Chondrocyte (in vitro differentiated cells): Measurements from ENCODE around the gene ZNF705A. TPM values are rescaled to one million over a fixed set of nuclear protein-coding genes. Genes with fewer than 3 reads are reported as not detected.
"Not testable (repeated sequence)": the region's sequence is repeated elsewhere in the genome, so short reads cannot be mapped to it uniquely, and the experiment has no call there.

Experiments used
- DNase-seq: peaks from one replicate; pipeline ENCODE4 v3.0.0; 2021; ENCODE audit warnings: mixed read lengths, low spot score
- H3K27ac Mint-ChIP-seq: one replicate; pipeline ENCODE4 v1.8.0; 2021; ENCODE audit warnings: mild to moderate bottlenecking, moderate library complexity, mixed read lengths; ENCODE audit not compliant: unreplicated experiment
- H3K27me3 Mint-ChIP-seq: 2 replicates; pipeline ENCODE4 v1.8.0; 2021; ENCODE audit warnings: low read depth, mixed read lengths
- H3K36me3 Mint-ChIP-seq: 2 replicates; pipeline ENCODE4 v1.8.0; 2021; ENCODE audit warnings: low read depth, mixed read lengths
- H3K4me1 Mint-ChIP-seq: 2 replicates; pipeline ENCODE4 v1.8.0; 2021; ENCODE audit warnings: low read depth, mild to moderate bottlenecking, mixed read lengths
- H3K4me3 Mint-ChIP-seq: one replicate; pipeline ENCODE4 v1.8.0; 2021; ENCODE audit warnings: mild to moderate bottlenecking, moderate library complexity, mixed read lengths; ENCODE audit not compliant: unreplicated experiment
- H3K9me3 Mint-ChIP-seq: 2 replicates; pipeline ENCODE4 v1.8.0; 2021; ENCODE audit warnings: low read depth, mixed read lengths
- long read RNA-seq: library from polyadenylated mRNA; stranded (forward); transcript quantifications from one replicate; pipeline ENCODE4 v2.0.0, GENCODE V29; 2021
- total RNA-seq: library from RNA; stranded (reverse); gene quantifications from 3 replicates; pipeline ENCODE4 v1.2.1, GENCODE V29; 2021
- TF ChIP-seq, protein P1 (sequence below): fragments of 200-600 bp; sonication (generic); IDR thresholded peaks from 2 replicates; pipeline ENCODE4 v1.5.0; 2021; ENCODE audit warnings: antibody characterized with exemption, mild to moderate bottlenecking, moderate library complexity

The ZNF705A gene
- total RNA-seq = not detected in 3 replicates
- long read RNA-seq, partial matches to known transcripts = 0 of 1 reads
- long read RNA-seq, other reads (novel, unspliced or antisense) = 1 of 1 reads

DNA sequence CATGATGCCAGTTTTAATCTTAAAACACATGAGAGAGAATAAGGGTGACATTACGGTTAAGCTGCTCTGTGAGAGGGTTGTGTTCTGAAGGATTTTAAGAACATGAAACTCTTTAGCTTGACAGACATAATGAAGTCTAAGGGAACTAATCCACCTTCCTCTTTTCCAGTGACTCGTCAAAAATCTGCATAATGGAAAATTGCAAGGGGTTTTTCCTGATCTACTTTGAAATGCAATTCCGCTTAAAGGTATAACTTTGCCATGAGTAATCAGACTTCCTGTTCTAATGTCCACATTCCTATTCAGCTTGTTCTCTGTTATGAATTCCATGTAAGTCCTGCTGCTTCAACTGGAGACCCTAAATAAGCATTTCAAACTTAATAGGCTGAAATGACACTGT is at the start of gene ZNF705A:
ZNF705A (plus strand) TSS at position 171 of the 400 bp plus-strand sequence. CDS start 15,611 bp downstream, outside the sequence.
- peak within 1 kb of the TSS; percentile 88 for H3K27ac Mint-ChIP-seq
- no peaks in the 10 kb centered on the region for H3K36me3 Mint-ChIP-seq
- H3K4me3 Mint-ChIP-seq = no peak within 1 kb of the TSS
- no peak for DNase-seq
- no peaks in the 10 kb centered on the region for H3K27me3 Mint-ChIP-seq
- TF ChIP-seq, protein P1, sequence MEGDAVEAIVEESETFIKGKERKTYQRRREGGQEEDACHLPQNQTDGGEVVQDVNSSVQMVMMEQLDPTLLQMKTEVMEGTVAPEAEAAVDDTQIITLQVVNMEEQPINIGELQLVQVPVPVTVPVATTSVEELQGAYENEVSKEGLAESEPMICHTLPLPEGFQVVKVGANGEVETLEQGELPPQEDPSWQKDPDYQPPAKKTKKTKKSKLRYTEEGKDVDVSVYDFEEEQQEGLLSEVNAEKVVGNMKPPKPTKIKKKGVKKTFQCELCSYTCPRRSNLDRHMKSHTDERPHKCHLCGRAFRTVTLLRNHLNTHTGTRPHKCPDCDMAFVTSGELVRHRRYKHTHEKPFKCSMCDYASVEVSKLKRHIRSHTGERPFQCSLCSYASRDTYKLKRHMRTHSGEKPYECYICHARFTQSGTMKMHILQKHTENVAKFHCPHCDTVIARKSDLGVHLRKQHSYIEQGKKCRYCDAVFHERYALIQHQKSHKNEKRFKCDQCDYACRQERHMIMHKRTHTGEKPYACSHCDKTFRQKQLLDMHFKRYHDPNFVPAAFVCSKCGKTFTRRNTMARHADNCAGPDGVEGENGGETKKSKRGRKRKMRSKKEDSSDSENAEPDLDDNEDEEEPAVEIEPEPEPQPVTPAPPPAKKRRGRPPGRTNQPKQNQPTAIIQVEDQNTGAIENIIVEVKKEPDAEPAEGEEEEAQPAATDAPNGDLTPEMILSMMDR = no peak
- H3K4me1 Mint-ChIP-seq = peaks cover 34% of the 10 kb centered on the region
- H3K9me3 Mint-ChIP-seq = peaks cover 3% of the 10 kb centered on the region

DNA sequence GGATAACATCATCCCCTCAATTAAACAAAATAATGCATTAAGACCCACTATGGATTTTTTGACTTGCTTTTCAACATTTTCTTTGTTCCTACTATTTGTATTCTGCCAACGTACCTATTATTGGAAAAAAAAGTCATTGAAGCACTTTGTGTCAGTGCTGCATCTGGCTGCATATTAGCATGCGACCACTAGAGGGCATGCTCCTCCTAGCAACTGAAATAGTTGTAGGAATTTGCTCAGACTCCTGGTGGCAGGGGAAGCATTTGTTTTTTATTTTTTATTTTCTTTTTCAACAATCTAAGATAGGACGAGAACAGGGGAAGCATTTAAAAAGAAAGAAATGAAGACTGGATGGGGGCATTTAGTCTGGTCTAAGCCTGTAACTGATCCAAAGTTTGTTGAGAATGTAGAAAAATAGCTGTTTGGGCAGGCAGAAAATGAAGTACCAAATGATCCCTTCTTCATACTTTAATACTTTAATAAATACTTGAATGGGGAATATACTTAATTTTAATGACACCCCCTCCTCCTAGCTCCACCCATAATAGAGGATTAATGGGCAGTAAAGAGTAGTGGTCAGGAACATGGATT is 47.9 kb upstream of the ZNF705A start:
- TF ChIP-seq, protein P1 = peak; percentile 99
- H3K9me3 Mint-ChIP-seq = peaks cover 12% of the 10 kb centered on the region
- peaks cover 3% of the 10 kb centered on the region for H3K4me1 Mint-ChIP-seq
- H3K4me3 Mint-ChIP-seq = no peak overlapping the region
- no peak for DNase-seq
- no peak overlapping the region for H3K27ac Mint-ChIP-seq
- H3K36me3 Mint-ChIP-seq = peaks cover 25% of the 10 kb centered on the region
- no peaks in the 10 kb centered on the region for H3K27me3 Mint-ChIP-seq

DNA sequence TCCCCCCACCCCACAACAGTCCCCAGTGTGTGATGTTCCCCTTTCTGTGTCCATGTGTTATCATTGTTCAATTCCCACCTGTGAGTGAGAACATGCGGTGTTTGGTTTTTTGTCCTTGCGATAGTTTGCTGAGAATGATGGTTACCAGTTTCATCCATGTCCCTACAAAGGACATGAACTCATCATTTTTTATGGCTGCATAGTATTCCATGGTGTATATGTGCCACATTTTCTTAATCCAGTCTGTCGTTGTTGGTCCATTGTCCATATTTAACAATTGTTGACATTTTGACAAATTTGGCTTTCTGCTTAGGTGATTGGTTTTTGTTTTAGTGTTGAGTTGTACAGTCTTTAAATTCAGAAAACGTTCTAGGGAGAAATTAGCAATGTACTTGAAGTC is 43.7 kb upstream of the ZNF705A start:
- not testable (repeated sequence) for DNase-seq, H3K4me1 Mint-ChIP-seq, H3K27me3 Mint-ChIP-seq, H3K9me3 Mint-ChIP-seq, H3K27ac Mint-ChIP-seq, H3K36me3 Mint-ChIP-seq, H3K4me3 Mint-ChIP-seq

DNA sequence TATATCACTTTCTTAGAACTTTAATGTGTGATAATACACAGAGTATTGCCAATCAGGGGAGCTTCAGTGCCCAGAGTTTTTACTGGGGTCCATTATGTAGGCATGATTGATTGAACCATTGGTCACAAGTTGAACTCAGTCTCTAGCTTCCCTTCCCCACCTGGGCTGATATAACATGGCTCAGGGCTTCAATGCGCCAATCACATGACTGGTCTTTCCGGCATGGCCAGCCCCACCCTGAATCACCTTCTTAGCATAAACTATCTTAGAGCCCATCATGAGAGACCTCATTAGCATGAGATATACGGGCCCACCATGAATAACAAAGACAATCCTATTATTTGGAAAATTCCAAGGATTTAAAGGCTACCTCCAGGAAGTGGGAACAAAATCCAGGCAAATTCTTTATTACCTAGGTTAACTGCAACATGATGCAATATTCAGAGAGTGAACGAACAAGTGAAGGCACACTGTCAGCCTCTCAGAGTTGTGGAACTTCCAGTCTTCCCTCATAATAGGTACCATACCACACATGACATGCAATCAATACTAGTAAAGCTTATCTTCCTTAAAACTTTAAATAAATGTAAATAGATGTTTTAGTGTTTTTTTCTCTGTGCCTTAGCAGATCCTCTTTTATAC is 36.6 kb upstream of the ZNF705A start:
- H3K9me3 Mint-ChIP-seq = no peaks in the 10 kb centered on the region
- no peak for DNase-seq
- no peaks in the 10 kb centered on the region for H3K27me3 Mint-ChIP-seq
- H3K4me1 Mint-ChIP-seq = no peaks in the 10 kb centered on the region
- no peaks in the 10 kb centered on the region for H3K36me3 Mint-ChIP-seq
- TF ChIP-seq, protein P1 = no peak
- H3K4me3 Mint-ChIP-seq = no peak overlapping the region
- H3K27ac Mint-ChIP-seq = no peak overlapping the region

DNA sequence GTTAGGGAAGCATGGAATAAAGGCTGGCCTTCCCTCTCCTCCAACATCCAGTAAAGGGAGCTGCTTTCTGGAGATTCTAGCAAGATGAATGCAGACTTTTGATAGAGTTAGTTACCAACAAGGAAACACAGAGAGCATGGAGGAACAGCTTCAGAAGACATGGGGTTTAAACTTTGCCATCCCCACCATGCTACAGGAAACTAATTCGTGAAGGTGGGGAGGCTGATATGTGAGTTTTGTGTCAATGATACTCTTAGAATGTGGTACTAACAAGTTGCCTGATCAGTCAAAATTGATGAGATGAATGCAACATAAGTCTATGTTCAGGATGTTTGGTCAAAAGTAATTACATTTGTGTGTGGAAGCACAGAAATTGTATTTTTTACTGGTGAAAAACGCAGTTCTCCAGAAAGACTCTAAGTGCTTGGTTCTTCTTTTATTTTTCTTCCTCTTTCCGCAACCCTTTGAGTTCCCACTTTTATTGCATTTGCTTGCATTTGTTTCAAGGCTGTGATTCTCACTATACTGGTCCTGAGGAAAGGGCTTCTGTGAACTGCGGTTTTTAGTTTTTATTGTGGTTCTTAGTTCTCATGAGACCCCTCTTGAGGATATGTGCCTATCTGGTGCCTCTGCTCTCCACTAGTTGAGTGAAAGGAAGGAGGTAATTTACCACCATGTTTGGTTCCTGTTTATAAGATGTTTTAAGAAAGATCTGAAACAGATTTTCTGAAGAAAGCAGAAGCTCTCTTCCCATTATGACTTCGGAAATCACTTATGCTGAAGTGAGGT is 33.5 kb upstream of the ZNF705A start, which contains the start of gene CLEC4A:
CLEC4A (plus strand) TSS at position 494 of the 789 bp plus-strand sequence; CDS start at position 756, 262 bp downstream.
- no peaks in the 10 kb centered on the region for H3K9me3 Mint-ChIP-seq
- TF ChIP-seq, protein P1 = no peak
- H3K27ac Mint-ChIP-seq = no peak within 1 kb of the TSS
- H3K4me1 Mint-ChIP-seq = no peaks in the 10 kb centered on the region
- H3K36me3 Mint-ChIP-seq = peaks cover 8% of the 10 kb centered on the region
- H3K27me3 Mint-ChIP-seq = no peaks in the 10 kb centered on the region
- no peak within 1 kb of the TSS for H3K4me3 Mint-ChIP-seq
- no peak for DNase-seq
